GM12878 (cell line): Measurements from ENCODE around the gene SNX15. TPM values are rescaled to one million over a fixed set of nuclear protein-coding genes. Genes with fewer than 3 reads are reported as not detected.

Experiments
- ATAC-seq: fragments of 200-7000 bp; cut with Tn5 transposase; 3 replicates; pipeline ENCODE4 v1.9.1; 2020; ENCODE audit warnings: mild to moderate bottlenecking, moderate library complexity
- BruUV-seq: library from RNA; stranded (reverse); fragments of 400-500 nt; replicated peaks from 2 replicates; lab custom pipeline; 2021; lab: Mats Ljungman, UMichigan
- CTCF ChIA-PET: fragments of 300-600 bp; sonication (Branson Sonifier 250); formaldehyde crosslinking; extraction: SDS; loops from one replicate; lab custom pipeline; 2021; ENCODE audit warnings: inconsistent platforms; lab: Yijun Ruan, JAX
- POLR2A ChIA-PET: fragments of 350-600 bp; formaldehyde crosslinking; extraction: SDS; loops from one replicate; lab custom pipeline; 2021; ENCODE audit warnings: inconsistent platforms; lab: Charles Lee
- RAD21 ChIA-PET: fragments of 300-600 bp; sonication (Branson Sonifier 250); formaldehyde crosslinking; loops from one replicate; lab custom pipeline; 2023; ENCODE audit warnings: antibody characterized with exemption; ENCODE audit not compliant: unreplicated experiment; lab: Charles Lee
- SMC1A ChIA-PET: fragments of 300-600 bp; sonication (Branson Sonifier 250); formaldehyde crosslinking; loops from one replicate; lab custom pipeline; 2023; ENCODE audit not compliant: unreplicated experiment, uncharacterized antibody; lab: Charles Lee
- DNase-seq: peaks from one replicate; pipeline ENCODE4 v3.0.0-alpha.2; 2011; ENCODE audit warnings: low read depth, low spot score
- FAIRE-seq: peaks from 3 replicates; lab custom pipeline; 2011; peaks lifted over from hg19 to GRCh38; lab: Jason Lieb, UNC
- H2AFZ ChIP-seq: 2 replicates; pipeline ENCODE4 v1.6.0; 2011; ENCODE audit warnings: low read depth, low read length, control low read depth; ENCODE audit not compliant: control insufficient read depth
- H3K27ac ChIP-seq: 2 replicates; pipeline ENCODE4 v1.5.1; 2011; ENCODE audit warnings: control low read depth; ENCODE audit not compliant: control insufficient read depth, insufficient read depth
- H3K27me3 ChIP-seq, 2 experiments: replicated peaks in 1 of 2; 2 replicates each; pipeline versions ENCODE4 v1.6.0 to v1.6.1; 2011; ENCODE audit warnings: low read length in 1 of 2; ENCODE audit not compliant: control insufficient read depth in 2 of 2, insufficient read depth in 2 of 2
- H3K36me3 ChIP-seq, 2 experiments: 2 replicates each; pipeline ENCODE4 v1.5.1; 2011; ENCODE audit warnings: low read length in 1 of 2; ENCODE audit not compliant: control insufficient read depth in 2 of 2, insufficient read depth in 2 of 2
- H3K4me1 ChIP-seq: 2 replicates; pipeline ENCODE4 v1.6.1; 2011; ENCODE audit warnings: mild to moderate bottlenecking, low read length, moderate library complexity, mixed read lengths; ENCODE audit not compliant: control insufficient read depth, insufficient read depth
- H3K4me2 ChIP-seq: 2 replicates; pipeline ENCODE4 v1.6.0; 2011; ENCODE audit warnings: control low read depth; ENCODE audit not compliant: control insufficient read depth, insufficient read depth
- H3K4me3 ChIP-seq: fragments of 200-600 bp; sonication (generic); 2 replicates; pipeline ENCODE4 v1.5.1; 2016
- H3K79me2 ChIP-seq: 2 replicates; pipeline ENCODE4 v1.6.0; 2011; ENCODE audit warnings: low read length; ENCODE audit not compliant: control insufficient read depth, insufficient read depth
- H3K9ac ChIP-seq: 2 replicates; pipeline ENCODE4 v1.8.0; 2011; ENCODE audit warnings: low read length, control low read depth, mixed read lengths; ENCODE audit not compliant: control insufficient read depth, insufficient read depth
- H3K9me3 ChIP-seq: replicated peaks from 3 replicates; pipeline ENCODE4 v1.5.1; 2011; ENCODE audit warnings: mild to moderate bottlenecking, low read length; ENCODE audit not compliant: control insufficient read depth, insufficient read depth
- H4K20me1 ChIP-seq: 2 replicates; pipeline ENCODE4 v1.6.0; 2011; ENCODE audit not compliant: control insufficient read depth, insufficient read depth
- ATF2 ChIP-seq: IDR thresholded peaks from 2 replicates; pipeline ENCODE4 v1.6.1; 2012; ENCODE audit warnings: low read length, inconsistent platforms
- E2F4 ChIP-seq: IDR thresholded peaks from 2 replicates; pipeline ENCODE4 v1.6.1; 2012; ENCODE audit warnings: low read depth, low read length, improper control_type of control experiment
- E4F1 ChIP-seq: fragments of 450-650 bp; IDR thresholded peaks from 2 replicates; pipeline ENCODE4 v1.6.1; 2018; ENCODE audit warnings: borderline replicate concordance, mild to moderate bottlenecking; ENCODE audit not compliant: partially characterized antibody
- ESRRA ChIP-seq: IDR thresholded peaks from 2 replicates; pipeline ENCODE4 v1.6.1; 2012; ENCODE audit warnings: mild to moderate bottlenecking, low read length, improper control_type of control experiment
- NFIC ChIP-seq: IDR thresholded peaks from 2 replicates; pipeline ENCODE4 v1.6.1; 2012; ENCODE audit warnings: low read depth, mild to moderate bottlenecking, inconsistent platforms, low read length, moderate library complexity
- NR2F1 ChIP-seq: fragments of 450-650 bp; conservative IDR thresholded peaks from 2 replicates; pipeline ENCODE4 v1.6.1; 2017; ENCODE audit warnings: mild to moderate bottlenecking
- SMAD1 ChIP-seq: fragments of 450-650 bp; IDR thresholded peaks from 2 replicates; pipeline ENCODE4 v1.6.1; 2018; ENCODE audit warnings: mild to moderate bottlenecking, low read depth; ENCODE audit not compliant: partially characterized antibody
- SPI1 ChIP-seq: IDR thresholded peaks from 2 replicates; pipeline ENCODE4 v1.6.1; 2011; ENCODE audit warnings: low read depth, mild to moderate bottlenecking, low read length, moderate library complexity, borderline replicate concordance; ENCODE audit not compliant: insufficient read depth
- TARDBP ChIP-seq: IDR thresholded peaks from 2 replicates; pipeline ENCODE4 v1.6.1; 2016; ENCODE audit warnings: borderline replicate concordance
- WGBS: methylation state at CpG from one replicate; pipeline ENCODE4 v1.1.6; 2016; ENCODE audit warnings: low lambda C conversion rate; ENCODE audit not compliant: insufficient replicate concordance, insufficient coverage; ENCODE audit errors: missing lambda C conversion rate; 5-methylcytosine and 5-hydroxymethylcytosine counted together
- in situ Hi-C: fragments of 300-500 bp; cut with MboI; formaldehyde crosslinking; loops from 9 replicates; pipeline ENCODE4 v1.14.3; 2018; ENCODE audit warnings: mixed read lengths
- intact Hi-C: fragments of 100-400 bp; cut with micrococcal nuclease; formaldehyde crosslinking; loops from one replicate; pipeline ENCODE4 v1.14.2; 2022; ENCODE audit not compliant: unreplicated experiment
- polyA plus RNA-seq, 11 experiments: library from polyadenylated mRNA; depleted of rRNA in 4 of 11; unstranded in 6 of 11; stranded (reverse) in 5 of 11; fragments of >200 nt; fragmentation: Nextera tagmentation in 4 of 11; fragmentation: Illumina TruSeq in 1 of 11; extraction: Ambion mirVana in 4 of 11; extraction: Trizol in 1 of 11; gene quantifications; 1 replicate in 1 of 11; 2 replicates in 10 of 11; pipeline versions ENCODE4 v1.2.1 to v1.2.3, GENCODE V29; 2011 to 2016; ENCODE audit warnings: inconsistent platforms in 2 of 11, missing spikeins in 2 of 11, low read depth in 1 of 11
- total RNA-seq, 4 experiments: library from RNA; depleted of rRNA in 3 of 4; stranded (reverse); fragments of >200 nt in 3 of 4; fragmentation: Illumina TruSeq in 1 of 4; extraction: Trizol in 1 of 4; gene quantifications; 2 replicates each; pipeline versions ENCODE4 v1.2.1 to v1.2.3, GENCODE V29; 2013 to 2021

Gene SNX15
- total and polyA plus RNA-seq, 10 of the 15 experiments (the other 5 are each of a cell fraction or from before 2014, with no cell fraction given) = 2.4 to 24.0 (median 16.1) TPM

- TF ChIP-seq SMAD1 = no peak
These were observed 8.3 kb downstream of the SNX15 start (continued) for GRCh38 chr11:65035579-65035978.

- in situ Hi-C loops = no loop called here
- DNase-seq = no peak
- no peak overlapping the region for H3K4me2 ChIP-seq
- TF ChIP-seq ESRRA (no peak), E2F4 (no peak), E4F1 (no peak), NFIC (no peak), NR2F1 (no peak), TARDBP (no peak), SPI1 (no peak), ATF2 (no peak)
- H3K9me3 ChIP-seq = no peaks in the 10 kb centered on the region
- no peaks in the 10 kb centered on the region for H4K20me1 ChIP-seq
- peaks cover 14% of the 10 kb centered on the region for H3K4me1 ChIP-seq
- intact Hi-C loops = no loop called here
- H3K27ac ChIP-seq = no peak overlapping the region
- ChIA-PET POLR2A (no interaction called here), CTCF (interaction anchor here (1.7 kb wide), 2 partner anchors 73 to 145 kb away, joined by 3 to 4 read pairs; partner anchors contain the start of gene CAPN1), SMC1A (interaction anchor here (2.2 kb wide), 1 partner anchor 8 kb away, joined by 5 read pairs; no protein-coding TSS in a partner anchor), RAD21 (no interaction called here)
- no peak overlapping the region for H3K9ac ChIP-seq
- no peak for FAIRE-seq
- H3K4me3 ChIP-seq = no peak overlapping the region
- H3K36me3 ChIP-seq = peaks cover 0 to 3% of the 10 kb centered on the region in 2 experiments; a peak in 1 of 4 replicates
- no peaks in the 10 kb centered on the region for H3K27me3 ChIP-seq
- H2AFZ ChIP-seq = no peak overlapping the region
- WGBS = 97% methylated on average over 6 of the region's 6 CpGs
- ATAC-seq = no peak
- no TSS peak for BruUV-seq
- peaks cover 5% of the 10 kb centered on the region for H3K79me2 ChIP-seq
These were observed 9.7 kb downstream of the SNX15 start for GRCh38 chr11:65036931-65037330.
